HUES6 (cell line): Measurements from ENCODE around the gene WWOX.

Source experiments
- H3K27ac ChIP-seq: 2 replicates; pipeline ENCODE4 v1.7.0; 2013; ENCODE audit warnings: low read depth, mild to moderate bottlenecking, low read length, inconsistent platforms
- H3K27me3 ChIP-seq: 2 replicates; pipeline ENCODE4 v1.6.1; 2013; ENCODE audit warnings: low read length; ENCODE audit not compliant: control insufficient read depth, insufficient read depth
- H3K36me3 ChIP-seq: 2 replicates; pipeline ENCODE4 v1.6.1; 2013; ENCODE audit warnings: low read length; ENCODE audit not compliant: control insufficient read depth, insufficient read depth
- H3K4me1 ChIP-seq: 2 replicates; pipeline ENCODE4 v1.6.1; 2013; ENCODE audit warnings: low read length; ENCODE audit not compliant: control insufficient read depth, insufficient read depth
- H3K4me3 ChIP-seq: 2 replicates; pipeline ENCODE4 v1.5.1; 2013; ENCODE audit warnings: low read depth, low read length
- H3K9ac ChIP-seq: one replicate; pipeline ENCODE4 v1.6.1; 2013; ENCODE audit warnings: mild to moderate bottlenecking, low read length
- H3K9me3 ChIP-seq: 2 replicates; pipeline ENCODE4 v1.6.1; 2013; ENCODE audit warnings: low read depth, low read length; ENCODE audit not compliant: control insufficient read depth, insufficient read depth

The WWOX gene

DNA sequence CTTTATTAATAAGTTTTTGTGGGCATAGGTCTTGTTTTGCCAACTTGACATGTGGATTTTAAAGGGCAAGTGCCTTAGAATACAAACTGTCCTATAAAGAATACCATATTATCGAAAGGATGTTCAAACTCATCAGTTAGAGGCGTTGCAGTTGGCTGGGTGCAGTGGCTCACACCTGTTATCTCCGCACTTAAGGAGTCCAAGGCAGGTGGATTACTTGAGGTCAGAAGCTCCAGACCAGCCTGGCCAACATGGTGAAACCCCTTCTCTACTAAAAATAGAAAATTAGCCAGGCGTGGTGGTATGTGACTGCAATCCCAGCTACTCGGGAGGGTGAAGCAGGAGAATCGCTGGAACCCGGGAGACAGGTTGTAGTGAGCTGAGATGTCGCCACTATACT lies 472.0 kb downstream of the WWOX start:
- no peaks in the 10 kb centered on the region for H3K36me3 ChIP-seq
- H3K4me1 ChIP-seq = no peaks in the 10 kb centered on the region
- no peak overlapping the region for H3K27ac ChIP-seq
- H3K27me3 ChIP-seq = no peaks in the 10 kb centered on the region
- no peak overlapping the region for H3K9ac ChIP-seq
- H3K9me3 ChIP-seq = peaks cover 2% of the 10 kb centered on the region; the same call in 1 of the 2 replicates
- H3K4me3 ChIP-seq = no peak overlapping the region

DNA sequence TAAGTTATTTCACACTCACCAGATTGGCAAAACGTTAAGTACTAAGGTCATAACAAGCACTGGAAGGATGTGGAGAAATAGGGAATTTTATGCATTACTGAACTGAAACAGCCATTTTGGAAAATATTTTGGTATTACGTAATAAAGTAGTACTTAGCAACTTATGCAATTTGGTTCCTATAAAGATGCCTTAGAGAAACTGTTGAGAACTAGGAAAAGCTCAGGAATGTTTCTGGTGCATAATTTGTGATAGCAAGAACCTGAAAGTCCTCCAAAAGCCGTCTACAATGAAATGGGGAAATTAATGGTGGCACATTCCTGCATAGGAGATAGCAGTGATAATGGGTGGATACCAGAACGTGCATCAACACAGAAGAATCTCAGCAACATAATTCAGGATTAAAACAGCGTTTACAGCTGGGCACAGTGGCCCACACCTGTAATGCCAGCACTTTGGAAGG lies 472.5 kb downstream of the WWOX start:
- Histone ChIP-seq H3K4me1 (no peaks in the 10 kb centered on the region), H3K27me3 (no peaks in the 10 kb centered on the region), H3K9ac (no peak overlapping the region), H3K27ac (no peak overlapping the region), H3K4me3 (no peak overlapping the region), H3K36me3 (no peaks in the 10 kb centered on the region), H3K9me3 (peaks cover 2% of the 10 kb centered on the region; the same call in 1 of the 2 replicates)

DNA sequence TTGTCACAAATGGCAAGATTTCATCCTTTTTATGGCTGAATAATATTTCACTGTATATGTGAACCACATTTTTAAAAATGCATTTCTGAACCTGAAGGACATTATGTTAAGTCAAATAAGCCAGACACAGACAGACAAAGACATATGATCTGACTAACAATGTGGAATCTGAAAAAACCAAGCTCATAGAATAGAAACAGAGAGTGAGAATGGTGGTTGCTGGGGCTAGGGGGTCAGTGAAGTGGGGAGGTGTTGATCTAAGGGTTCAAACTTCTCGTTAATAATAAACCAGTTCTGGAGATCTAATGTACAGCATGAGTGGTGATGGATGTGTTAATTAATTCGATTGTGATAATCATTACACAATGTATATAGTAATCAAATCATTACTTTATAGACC lies 475.1 kb downstream of the WWOX start:
- Histone ChIP-seq H3K4me3 (no peak overlapping the region), H3K27ac (no peak overlapping the region), H3K36me3 (no peaks in the 10 kb centered on the region), H3K9ac (no peak overlapping the region), H3K9me3 (peaks cover 2% of the 10 kb centered on the region; the same call in 1 of the 2 replicates), H3K27me3 (no peaks in the 10 kb centered on the region), H3K4me1 (no peaks in the 10 kb centered on the region)

DNA sequence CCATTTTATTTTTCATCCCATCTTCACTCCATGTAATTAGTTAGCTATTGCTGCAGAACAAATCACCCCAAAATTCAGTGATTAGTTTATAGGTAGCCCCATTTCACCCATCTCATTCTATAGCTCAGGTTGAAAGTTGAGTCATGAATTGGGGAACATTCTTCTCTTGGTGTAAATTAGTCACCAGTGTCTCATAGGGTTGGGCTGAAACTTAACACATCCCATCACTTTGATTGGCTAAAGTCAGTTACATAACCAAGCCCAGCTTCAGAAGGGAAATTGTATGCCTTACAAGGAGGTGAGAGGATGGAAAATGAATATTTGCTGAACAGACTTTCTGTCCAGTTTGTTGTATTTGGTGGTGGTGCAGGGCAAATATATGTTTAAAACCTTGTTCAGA lies 477.5 kb downstream of the WWOX start:
- Histone ChIP-seq H3K4me3 (no peak overlapping the region), H3K4me1 (no peaks in the 10 kb centered on the region), H3K27ac (no peak overlapping the region), H3K9ac (no peak overlapping the region), H3K27me3 (no peaks in the 10 kb centered on the region), H3K9me3 (peaks cover 2% of the 10 kb centered on the region; the same call in 1 of the 2 replicates), H3K36me3 (no peaks in the 10 kb centered on the region)

DNA sequence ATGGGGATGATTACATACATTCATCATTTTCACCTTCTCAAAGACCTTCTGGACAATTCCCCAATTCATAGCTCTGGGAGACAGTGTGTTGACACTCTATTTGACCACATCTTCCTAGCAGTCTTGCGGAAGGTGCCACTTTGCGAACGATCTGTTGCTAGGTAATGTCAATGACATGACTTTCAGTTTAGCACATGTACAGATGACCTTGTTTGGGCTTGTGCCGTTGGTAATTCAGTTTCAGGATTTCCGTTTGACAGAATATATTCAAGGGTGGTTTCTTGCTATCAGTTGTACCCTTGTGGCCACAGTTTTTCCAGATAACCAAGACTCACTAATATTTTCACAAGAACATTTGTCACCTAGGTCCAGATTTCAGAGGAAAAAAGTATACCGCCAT lies 478.2 kb downstream of the WWOX start:
- Histone ChIP-seq H3K27me3 (no peaks in the 10 kb centered on the region), H3K36me3 (no peaks in the 10 kb centered on the region), H3K9me3 (peaks cover 2% of the 10 kb centered on the region; the same call in 1 of the 2 replicates), H3K4me1 (no peaks in the 10 kb centered on the region), H3K4me3 (no peak overlapping the region), H3K27ac (no peak overlapping the region), H3K9ac (no peak overlapping the region)

DNA sequence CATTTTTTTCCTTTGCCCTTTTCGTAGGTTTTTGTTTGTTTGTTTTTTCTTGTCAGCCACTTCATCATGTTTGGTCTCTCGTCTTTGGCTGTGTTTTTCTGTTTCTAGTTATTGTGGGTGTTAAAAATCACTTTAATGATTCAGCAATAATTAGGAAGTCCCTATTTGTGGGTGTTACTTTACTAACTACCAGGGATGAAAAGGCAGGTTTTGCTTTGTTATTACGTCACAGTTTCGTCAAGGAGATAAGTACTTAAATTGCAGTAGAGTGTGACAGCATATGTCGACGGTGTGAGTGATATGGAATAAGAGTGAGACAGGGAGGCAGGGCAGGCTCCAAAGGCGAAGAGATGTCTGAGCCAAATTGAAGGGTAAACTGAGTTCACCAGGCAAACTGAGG lies 479.6 kb downstream of the WWOX start:
- Histone ChIP-seq H3K27ac (no peak overlapping the region), H3K9ac (no peak overlapping the region), H3K27me3 (no peaks in the 10 kb centered on the region), H3K4me3 (no peak overlapping the region), H3K36me3 (no peaks in the 10 kb centered on the region), H3K9me3 (no peaks in the 10 kb centered on the region), H3K4me1 (peaks cover 12% of the 10 kb centered on the region; the same call in 1 of the 2 replicates)

DNA sequence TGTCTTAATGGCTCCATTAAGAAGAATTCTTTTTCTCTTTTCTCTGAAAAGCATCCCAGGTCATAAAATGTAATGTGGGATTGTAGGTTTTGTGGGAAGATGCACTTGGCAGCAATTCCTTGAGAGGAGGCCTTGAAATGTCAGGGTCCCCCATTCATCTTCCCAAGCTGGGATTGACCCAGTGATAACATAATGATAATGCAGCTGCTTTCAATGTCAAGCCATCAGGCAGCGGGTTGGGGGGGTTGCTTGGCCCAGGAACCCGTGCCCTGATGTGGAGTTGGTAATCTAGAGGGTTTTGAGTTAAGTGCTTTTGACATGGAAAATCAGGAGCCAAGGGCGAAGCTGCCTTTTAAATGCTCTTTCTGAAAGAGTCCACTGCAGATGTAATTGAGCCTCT lies 484.0 kb downstream of the WWOX start:
- H3K27me3 ChIP-seq = no peaks in the 10 kb centered on the region
- H3K9me3 ChIP-seq = no peaks in the 10 kb centered on the region
- no peaks in the 10 kb centered on the region for H3K36me3 ChIP-seq
- H3K9ac ChIP-seq = no peak overlapping the region
- no peak overlapping the region for H3K4me3 ChIP-seq
- peaks cover 18% of the 10 kb centered on the region for H3K4me1 ChIP-seq
- H3K27ac ChIP-seq = no peak overlapping the region

DNA sequence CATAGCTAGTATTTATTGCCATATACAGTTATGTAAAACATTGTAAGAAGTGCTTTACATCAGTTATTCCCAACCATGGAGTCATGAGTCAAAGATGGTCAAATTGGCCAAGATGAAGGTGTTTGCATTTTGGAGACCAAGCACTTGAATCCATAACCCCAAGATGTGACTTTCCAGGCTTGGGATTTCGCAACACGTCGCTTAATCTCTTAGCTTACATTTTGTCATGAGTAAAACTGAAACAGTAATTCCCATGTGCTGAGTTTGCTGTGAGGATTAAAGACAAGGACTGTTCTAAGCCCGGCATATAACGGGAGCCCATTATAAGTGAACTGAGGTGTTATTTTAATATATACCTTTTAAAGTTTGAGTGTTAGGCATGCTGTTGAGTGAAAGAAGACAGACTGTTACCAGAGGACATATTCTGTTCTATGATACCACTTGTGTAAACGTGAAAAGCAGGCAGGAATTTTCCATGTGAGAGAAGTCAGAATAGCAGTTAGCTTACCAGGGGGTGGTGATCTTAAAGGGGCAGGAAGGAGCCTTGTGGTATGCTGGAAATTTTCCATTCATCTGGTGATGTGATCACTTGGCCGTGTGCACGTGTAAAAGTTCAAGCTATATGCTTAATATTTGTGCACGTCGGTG lies 484.9 kb downstream of the WWOX start:
- H3K9me3 ChIP-seq = no peaks in the 10 kb centered on the region
- H3K36me3 ChIP-seq = no peaks in the 10 kb centered on the region
- H3K9ac ChIP-seq = no peak overlapping the region
- no peaks in the 10 kb centered on the region for H3K27me3 ChIP-seq
- no peak overlapping the region for H3K27ac ChIP-seq
- H3K4me1 ChIP-seq = peaks cover 18% of the 10 kb centered on the region
- H3K4me3 ChIP-seq = no peak overlapping the region

DNA sequence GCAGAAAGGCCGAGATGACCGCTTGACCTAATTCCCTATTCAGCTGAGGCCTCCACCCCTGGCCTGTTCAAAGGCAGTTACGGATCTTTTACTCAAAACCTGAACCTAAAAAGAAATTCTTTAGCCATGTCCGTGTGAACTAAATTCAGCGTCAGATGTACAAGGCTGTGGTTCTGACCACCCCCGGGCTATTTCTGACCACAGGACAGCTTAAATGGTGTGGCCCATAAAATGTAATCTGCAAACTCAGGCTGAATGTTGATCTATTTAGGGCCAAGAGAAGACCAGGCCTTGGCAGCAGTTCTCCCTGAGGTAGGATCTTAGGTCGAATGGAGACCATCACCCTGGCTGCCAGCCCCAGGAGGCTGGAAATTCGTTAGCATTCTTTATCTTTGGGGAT lies 485.5 kb downstream of the WWOX start:
- peaks cover 18% of the 10 kb centered on the region for H3K4me1 ChIP-seq
- H3K9me3 ChIP-seq = no peaks in the 10 kb centered on the region
- H3K4me3 ChIP-seq = no peak overlapping the region
- H3K36me3 ChIP-seq = no peaks in the 10 kb centered on the region
- no peaks in the 10 kb centered on the region for H3K27me3 ChIP-seq
- H3K27ac ChIP-seq = no peak overlapping the region
- H3K9ac ChIP-seq = no peak overlapping the region

DNA sequence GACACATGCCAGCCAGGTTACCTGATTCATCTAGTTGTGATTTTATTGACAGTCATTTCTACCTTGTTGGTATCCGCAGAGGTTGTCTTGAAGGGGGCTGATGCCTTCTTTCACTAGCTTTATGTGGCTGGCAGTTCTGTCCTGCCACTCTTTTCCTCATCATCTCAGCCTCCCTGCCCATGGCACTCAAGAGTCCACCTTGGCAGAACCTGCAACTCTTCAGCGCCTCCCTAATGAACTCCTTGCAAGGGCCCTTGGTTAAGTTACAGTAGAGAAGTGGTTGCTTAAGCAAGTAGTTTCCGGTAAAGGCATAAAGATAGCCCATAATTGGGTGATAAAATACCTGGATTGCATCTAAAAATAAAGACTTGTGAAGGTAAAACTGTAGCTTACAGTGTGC lies 489.9 kb downstream of the WWOX start:
- Histone ChIP-seq H3K36me3 (no peaks in the 10 kb centered on the region), H3K27me3 (no peaks in the 10 kb centered on the region), H3K27ac (no peak overlapping the region), H3K9ac (no peak overlapping the region), H3K4me3 (no peak overlapping the region), H3K4me1 (peaks cover 6% of the 10 kb centered on the region), H3K9me3 (no peaks in the 10 kb centered on the region)

DNA sequence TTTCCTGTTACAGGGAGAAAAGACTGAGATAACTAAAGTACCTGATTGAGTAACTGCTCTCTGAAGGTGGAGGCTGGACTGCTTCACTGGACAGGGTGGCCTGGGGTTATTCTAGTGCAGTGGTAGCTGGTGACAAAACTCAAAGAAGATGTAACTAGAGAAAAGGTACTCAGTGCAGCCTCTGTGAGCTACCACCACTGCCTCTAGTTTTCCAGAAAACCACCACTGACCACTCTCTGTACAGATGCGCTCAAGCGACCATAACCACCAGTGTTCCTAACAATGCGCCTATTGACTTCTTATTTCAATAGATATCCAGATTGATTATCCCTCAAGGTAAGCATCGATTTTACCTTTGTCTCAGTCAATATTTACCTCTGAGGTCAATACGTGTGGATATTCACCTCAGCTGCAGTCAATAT lies 492.2 kb downstream of the WWOX start:
- H3K9ac ChIP-seq = no peak overlapping the region
- peaks cover 6% of the 10 kb centered on the region for H3K4me1 ChIP-seq

More for the DNA sequence above, 492.2 kb downstream of the WWOX start:
- H3K9me3 ChIP-seq = no peaks in the 10 kb centered on the region
- H3K27me3 ChIP-seq = no peaks in the 10 kb centered on the region
- H3K36me3 ChIP-seq = no peaks in the 10 kb centered on the region
- H3K27ac ChIP-seq = no peak overlapping the region
- no peak overlapping the region for H3K4me3 ChIP-seq
